Left lung (tissue), 10 donors: ENCODE data around the gene ENG. TPM values are rescaled to one million over a fixed set of nuclear protein-coding genes. Genes with fewer than 3 reads are reported as not detected.
"Not testable (repeated sequence)": the region's sequence is repeated elsewhere in the genome, so short reads cannot be mapped to it uniquely, and the experiment has no call there.

Experiments
- ATAC-seq: fragments of 200-7000 bp; cut with Tn5 transposase; one replicate; pipeline ENCODE4 v1.9.1; 2020; ENCODE audit warnings: moderate library complexity
- DNase-seq, 4 donors: peaks; one replicate each; pipeline ENCODE4 v3.0.0-alpha.2; 2013 to 2020
- H3K27ac ChIP-seq, 2 donors: fragments of 200-600 bp; sonication (generic) in 1 of 2; one replicate each; pipeline versions ENCODE4 v1.5.0 to v1.8.0; 2020 to 2021
- H3K27me3 ChIP-seq, 2 donors: fragments of 200-600 bp; sonication (generic) in 1 of 2; one replicate each; pipeline versions ENCODE4 v1.5.0 to v1.8.0; 2020 to 2021
- H3K36me3 ChIP-seq, 2 donors: fragments of 200-600 bp; sonication (generic) in 1 of 2; one replicate each; pipeline versions ENCODE4 v1.5.0 to v1.8.0; 2020 to 2021
- H3K4me1 ChIP-seq, 2 donors: fragments of 200-600 bp; one replicate each; pipeline ENCODE4 v1.8.0; 2021
- H3K4me3 ChIP-seq, 2 donors: fragments of 200-600 bp; sonication (generic) in 1 of 2; one replicate each; pipeline versions ENCODE4 v1.5.0 to v1.8.0; 2020 to 2021; ENCODE audit warnings: mild to moderate bottlenecking in 1 of 2
- H3K9me3 ChIP-seq, 2 donors: fragments of 200-600 bp; sonication (generic) in 1 of 2; one replicate each; pipeline versions ENCODE4 v1.5.0 to v1.8.0; 2020 to 2021
- intact Hi-C, 2 donors: fragments of 100-400 bp; cut with DNase I; formaldehyde crosslinking; loops; one replicate each; pipeline versions ENCODE4 v1.11.2 to v1.14.2; 2022
- polyA plus RNA-seq, 6 donors: library from polyadenylated mRNA; unstranded; fragments of 120-200 nt; gene quantifications; one replicate each; pipeline ENCODE4 v1.2.1, GENCODE V29; 2013; ENCODE audit not compliant: insufficient read length in 6 of 6
- total RNA-seq, 2 donors: library from RNA; stranded (reverse); fragmentation: NEBNext Ultra II Directional; extraction: Animal tissue kit (Norgen Biotek cat#: 25700); gene quantifications; one replicate each; pipeline ENCODE4 v1.2.1, GENCODE V29; 2021
- TF ChIP-seq, protein P1 (sequence below), 2 donors: fragments of 200-600 bp; sonication (generic) in 1 of 2; IDR thresholded peaks; one replicate each; pipeline versions ENCODE4 v1.5.0 to v1.8.0; 2021; ENCODE audit warnings: antibody characterized with exemption in 2 of 2
- donor health status: DM: no; HTN: yes; CAD: no.
- donor health status: DM: no; HTN: no; CAD: no.

The ENG gene
- total and polyA plus RNA-seq, 8 donors, result 71.8 to 354 (median 93.6) TPM

GRCh38 chr9:127884976-127885490 lies 30.6 kb upstream of the ENG start:
- no peaks in the 10 kb centered on the region for H3K27me3 ChIP-seq
- H3K27ac ChIP-seq, result no peak overlapping the region
- H3K36me3 ChIP-seq, result peaks cover 0 to 51% of the 10 kb centered on the region in 2 donors
- TF ChIP-seq, protein P1, sequence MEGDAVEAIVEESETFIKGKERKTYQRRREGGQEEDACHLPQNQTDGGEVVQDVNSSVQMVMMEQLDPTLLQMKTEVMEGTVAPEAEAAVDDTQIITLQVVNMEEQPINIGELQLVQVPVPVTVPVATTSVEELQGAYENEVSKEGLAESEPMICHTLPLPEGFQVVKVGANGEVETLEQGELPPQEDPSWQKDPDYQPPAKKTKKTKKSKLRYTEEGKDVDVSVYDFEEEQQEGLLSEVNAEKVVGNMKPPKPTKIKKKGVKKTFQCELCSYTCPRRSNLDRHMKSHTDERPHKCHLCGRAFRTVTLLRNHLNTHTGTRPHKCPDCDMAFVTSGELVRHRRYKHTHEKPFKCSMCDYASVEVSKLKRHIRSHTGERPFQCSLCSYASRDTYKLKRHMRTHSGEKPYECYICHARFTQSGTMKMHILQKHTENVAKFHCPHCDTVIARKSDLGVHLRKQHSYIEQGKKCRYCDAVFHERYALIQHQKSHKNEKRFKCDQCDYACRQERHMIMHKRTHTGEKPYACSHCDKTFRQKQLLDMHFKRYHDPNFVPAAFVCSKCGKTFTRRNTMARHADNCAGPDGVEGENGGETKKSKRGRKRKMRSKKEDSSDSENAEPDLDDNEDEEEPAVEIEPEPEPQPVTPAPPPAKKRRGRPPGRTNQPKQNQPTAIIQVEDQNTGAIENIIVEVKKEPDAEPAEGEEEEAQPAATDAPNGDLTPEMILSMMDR (IDR thresholded peaks at IDR 0.05), result no peak
- peaks cover 0 to 4% of the 10 kb centered on the region in 2 donors for H3K4me1 ChIP-seq
- no peaks in the 10 kb centered on the region for H3K9me3 ChIP-seq
- no peak overlapping the region for H3K4me3 ChIP-seq
- intact Hi-C loops, result no loop called here
- DNase-seq (no peak), ATAC-seq (no peak)

GRCh38 chr9:127884427-127884911 lies 30.0 kb upstream of the ENG start:
- no peak overlapping the region for H3K27ac ChIP-seq
- H3K4me3 ChIP-seq, result no peak overlapping the region
- H3K9me3 ChIP-seq, result no peaks in the 10 kb centered on the region
- intact Hi-C loops, result no loop called here
- peaks cover 0 to 4% of the 10 kb centered on the region in 2 donors for H3K4me1 ChIP-seq
- H3K36me3 ChIP-seq, result peaks cover 0 to 45% of the 10 kb centered on the region in 2 donors
- H3K27me3 ChIP-seq, result no peaks in the 10 kb centered on the region
- ATAC-seq (peak; percentile 13), DNase-seq (peak in 1 of 4 donors; percentile 69)
- TF ChIP-seq, protein P1 (IDR thresholded peaks at IDR 0.05), result no peak

GRCh38 chr9:127883959-127884358 lies 29.5 kb upstream of the ENG start:
- H3K9me3 ChIP-seq, result no peaks in the 10 kb centered on the region
- TF ChIP-seq, protein P1 (IDR thresholded peaks at IDR 0.05), result no peak
- DNase-seq, result no peak
- no peaks in the 10 kb centered on the region for H3K27me3 ChIP-seq
- intact Hi-C loops, result no loop called here
- no peak overlapping the region for H3K27ac ChIP-seq
- ATAC-seq, result no peak
- H3K4me3 ChIP-seq, result no peak overlapping the region
- H3K4me1 ChIP-seq, result peaks cover 0 to 4% of the 10 kb centered on the region in 2 donors
- H3K36me3 ChIP-seq, result peaks cover 0 to 42% of the 10 kb centered on the region in 2 donors

- ATAC-seq, H3K27ac ChIP-seq, intact Hi-C loops: not testable (repeated sequence)
Measured at GRCh38 chr9:127881715-127882114, 27.3 kb upstream of the ENG start.

GRCh38 chr9:127880143-127880542 lies 25.7 kb upstream of the ENG start:
- no peak overlapping the region for H3K4me3 ChIP-seq
- DNase-seq, result no peak
- peaks cover 0 to 13% of the 10 kb centered on the region in 2 donors for H3K27me3 ChIP-seq
- TF ChIP-seq, protein P1 (IDR thresholded peaks at IDR 0.05), result no peak
- no peaks in the 10 kb centered on the region for H3K9me3 ChIP-seq
- H3K4me1 ChIP-seq, result peaks cover 13 to 35% of the 10 kb centered on the region in 2 donors
- ATAC-seq, result no peak
- intact Hi-C loops, result no loop called here
- H3K27ac ChIP-seq, result no peak overlapping the region
- peaks cover 0 to 6% of the 10 kb centered on the region in 2 donors for H3K36me3 ChIP-seq

More at GRCh38 chr9:127881715-127882114, 27.3 kb upstream of the ENG start:
- not testable (repeated sequence) for DNase-seq, H3K9me3 ChIP-seq, H3K4me3 ChIP-seq
- Histone ChIP-seq H3K27me3 (peaks cover 0 to 13% of the 10 kb centered on the region in 2 donors), H3K4me1 (peaks cover 7 to 20% of the 10 kb centered on the region in 2 donors), H3K36me3 (peaks cover 0 to 20% of the 10 kb centered on the region in 2 donors)
